Neural cell (in vitro differentiated cells): ENCODE results near the gene USO1.

Source experiments
- CTCF ChIP-seq: fragments of 450-650 bp; IDR thresholded peaks from 2 replicates; pipeline ENCODE4 v1.5.1; 2014; ENCODE audit warnings: antibody characterized with exemption, mild to moderate bottlenecking, moderate library complexity; ENCODE audit not compliant: poor library complexity, severe bottlenecking
- EZH2 ChIP-seq: fragments of 200-600, 300-800 bp; shearing (Covaris generic), sonication (generic); IDR thresholded peaks from 2 replicates; pipeline ENCODE4 v1.6.1; 2014; ENCODE audit warnings: antibody characterized with exemption, low read length, borderline replicate concordance, mild to moderate bottlenecking; ENCODE audit not compliant: insufficient read depth, poor library complexity, severe bottlenecking
- POLR2AphosphoS5 ChIP-seq: IDR thresholded peaks from 2 replicates; pipeline ENCODE4 v1.6.1; 2012

- TF ChIP-seq CTCF (no peak), EZH2 (no peak), POLR2AphosphoS5 (no peak)
Observed at GRCh38 chr4:75800972-75801371, 76.6 kb downstream of the USO1 start.
